ENCODE data around the gene NPAS3.
A peak's percentile ranks its signal among the peaks of the same experiment; 100 is the strongest.

NPAS3 gene

GRCh38 chr14:32939254-32940065 lies 781 bp downstream of the NPAS3 start:
- DNase-seq (ENCODE audit: low read depth), result peak; percentile 49
- H3K4me3 ChIP-seq (ENCODE audit: low read depth, low read length), result peak overlapping the region; percentile 57

GRCh38 chr14:32940066-32940651 lies 1.5 kb downstream of the NPAS3 start:
- peak overlapping the region; percentile 57 for H3K4me3 ChIP-seq (ENCODE audit: low read depth, low read length)
- DNase-seq (ENCODE audit: low read depth), result no peak

GRCh38 chr14:32940711-32941667 lies 2.3 kb downstream of the NPAS3 start:
- no peak overlapping the region for H3K4me3 ChIP-seq (ENCODE audit: low read depth, low read length)
- DNase-seq (ENCODE audit: low read depth), result no peak

- H3K4me3 ChIP-seq (ENCODE audit: low read depth, low read length), result no peak overlapping the region
- DNase-seq (ENCODE audit: low read depth), result no peak
Observed at GRCh38 chr14:32941668-32942065, 3.0 kb downstream of the NPAS3 start.

GRCh38 chr14:32947081-32947480 lies 8.4 kb downstream of the NPAS3 start:
- no peak overlapping the region for H3K4me3 ChIP-seq (ENCODE audit: low read depth, low read length)
- DNase-seq (ENCODE audit: low read depth), result no peak

- DNase-seq (ENCODE audit: low read depth), result no peak
- H3K4me3 ChIP-seq (ENCODE audit: low read depth, low read length), result no peak overlapping the region
Observed at GRCh38 chr14:32947792-32948191, 9.1 kb downstream of the NPAS3 start.

- no peak for DNase-seq (ENCODE audit: low read depth)
- no peak overlapping the region for H3K4me3 ChIP-seq (ENCODE audit: low read depth, low read length)
Observed at GRCh38 chr14:32950584-32950983, 11.9 kb downstream of the NPAS3 start.

GRCh38 chr14:32967421-32967820 lies 28.7 kb downstream of the NPAS3 start:
- H3K4me3 ChIP-seq (ENCODE audit: low read depth, low read length), result no peak overlapping the region
- no peak for DNase-seq (ENCODE audit: low read depth)

GRCh38 chr14:32968972-32969544 lies 30.4 kb downstream of the NPAS3 start:
- no peak overlapping the region for H3K4me3 ChIP-seq (ENCODE audit: low read depth, low read length)
- DNase-seq (ENCODE audit: low read depth), result no peak

GRCh38 chr14:32977913-32978312 lies 39.2 kb downstream of the NPAS3 start:
- no peak for DNase-seq (ENCODE audit: low read depth)
- no peak overlapping the region for H3K4me3 ChIP-seq (ENCODE audit: low read depth, low read length)

- no peak for DNase-seq (ENCODE audit: low read depth)
- H3K4me3 ChIP-seq (ENCODE audit: low read depth, low read length), result no peak overlapping the region
Observed at GRCh38 chr14:32978691-32979255, 40.1 kb downstream of the NPAS3 start.

- no peak for DNase-seq (ENCODE audit: low read depth)
- no peak overlapping the region for H3K4me3 ChIP-seq (ENCODE audit: low read depth, low read length)
Observed at GRCh38 chr14:32980178-32980901, 41.7 kb downstream of the NPAS3 start.

GRCh38 chr14:32980902-32981501 lies 42.3 kb downstream of the NPAS3 start:
- DNase-seq (ENCODE audit: low read depth), result no peak
- H3K4me3 ChIP-seq (ENCODE audit: low read depth, low read length), result no peak overlapping the region

GRCh38 chr14:32984241-32984930 lies 45.7 kb downstream of the NPAS3 start:
- DNase-seq (ENCODE audit: low read depth), result no peak
- H3K4me3 ChIP-seq (ENCODE audit: low read depth, low read length), result no peak overlapping the region

- DNase-seq (ENCODE audit: low read depth), result no peak
- H3K4me3 ChIP-seq (ENCODE audit: low read depth, low read length), result no peak overlapping the region
Observed at GRCh38 chr14:32985866-32986265, 47.2 kb downstream of the NPAS3 start.

GRCh38 chr14:32986791-32987540 lies 48.3 kb downstream of the NPAS3 start:
- DNase-seq (ENCODE audit: low read depth), result peak; percentile 41
- H3K4me3 ChIP-seq (ENCODE audit: low read depth, low read length), result no peak overlapping the region

- DNase-seq (ENCODE audit: low read depth), result no peak
- no peak overlapping the region for H3K4me3 ChIP-seq (ENCODE audit: low read depth, low read length)
Observed at GRCh38 chr14:32991691-32992090, 53.0 kb downstream of the NPAS3 start.

Measured in skeletal muscle cell (primary cell).